Activated T-cell treated with anti-CD3 and anti-CD28 coated beads for 1 hour (primary cell): ENCODE measurements around the gene SBK3.
"Not testable (repeated sequence)": the region's sequence is repeated elsewhere in the genome, so short reads cannot be mapped to it uniquely, and the experiment has no call there.

ENCODE experiments used
- DNase-seq: peaks from one replicate; pipeline ENCODE4 v3.0.0-alpha.2; 2020; ENCODE audit warnings: low read depth

SBK3 gene, protein sequence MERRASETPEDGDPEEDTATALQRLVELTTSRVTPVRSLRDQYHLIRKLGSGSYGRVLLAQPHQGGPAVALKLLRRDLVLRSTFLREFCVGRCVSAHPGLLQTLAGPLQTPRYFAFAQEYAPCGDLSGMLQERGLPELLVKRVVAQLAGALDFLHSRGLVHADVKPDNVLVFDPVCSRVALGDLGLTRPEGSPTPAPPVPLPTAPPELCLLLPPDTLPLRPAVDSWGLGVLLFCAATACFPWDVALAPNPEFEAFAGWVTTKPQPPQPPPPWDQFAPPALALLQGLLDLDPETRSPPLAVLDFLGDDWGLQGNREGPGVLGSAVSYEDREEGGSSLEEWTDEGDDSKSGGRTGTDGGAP

GRCh38 chr19:55545443-55545842 is at the start of gene SBK3:
SBK3 (minus strand) TSS chr19:55545543; CDS start chr19:55545543, 0 bp downstream.
- no peak for DNase-seq

GRCh38 chr19:55593096-55593772 is 47.9 kb upstream of the SBK3 start:
- no peak for DNase-seq

- no peak for DNase-seq
These were observed 47.2 kb upstream of the SBK3 start for GRCh38 chr19:55592391-55593090.

DNA sequence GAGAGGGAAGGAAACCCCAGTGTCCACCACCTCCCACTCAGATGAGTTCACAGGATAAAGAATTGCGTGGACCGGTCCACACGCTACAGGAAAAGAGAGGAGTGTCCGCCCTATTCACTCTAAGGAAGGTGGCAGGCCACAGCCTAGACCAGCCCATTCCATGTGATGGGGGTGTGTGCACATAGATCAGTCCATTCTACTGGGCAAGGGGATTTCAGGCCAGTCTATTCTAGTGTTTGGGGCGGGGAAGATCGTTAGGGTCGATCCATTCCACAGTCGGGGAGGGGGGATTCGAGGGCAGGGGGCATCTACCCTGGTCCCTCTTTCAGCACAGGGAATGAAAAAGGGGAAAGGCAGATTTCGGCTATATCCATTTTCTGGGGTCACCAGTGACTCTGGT is 46.2 kb upstream of the SBK3 start:
- no peak for DNase-seq

DNA sequence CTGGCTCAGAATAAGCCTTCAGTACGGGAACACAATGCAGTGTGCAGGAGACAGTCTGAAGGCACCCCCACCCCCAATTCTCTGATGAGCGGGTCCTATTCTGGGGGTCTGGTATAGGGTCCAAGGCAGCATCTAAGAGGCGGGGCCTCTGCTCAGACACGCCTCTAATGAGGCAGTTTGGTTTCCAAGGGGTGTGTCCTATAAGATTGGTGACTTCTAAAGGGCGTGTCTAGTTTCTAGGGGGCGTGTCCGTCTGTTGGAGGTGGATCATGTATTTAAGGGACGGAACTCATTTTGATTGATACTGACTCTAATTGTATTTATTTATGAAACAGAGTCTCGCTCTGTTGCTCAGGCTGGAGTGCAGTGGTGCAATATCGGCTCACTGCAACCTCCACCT is 45.3 kb upstream of the SBK3 start:
- no peak for DNase-seq

- DNase-seq = no peak
These were observed 44.8 kb upstream of the SBK3 start for GRCh38 chr19:55590109-55590508.

DNA sequence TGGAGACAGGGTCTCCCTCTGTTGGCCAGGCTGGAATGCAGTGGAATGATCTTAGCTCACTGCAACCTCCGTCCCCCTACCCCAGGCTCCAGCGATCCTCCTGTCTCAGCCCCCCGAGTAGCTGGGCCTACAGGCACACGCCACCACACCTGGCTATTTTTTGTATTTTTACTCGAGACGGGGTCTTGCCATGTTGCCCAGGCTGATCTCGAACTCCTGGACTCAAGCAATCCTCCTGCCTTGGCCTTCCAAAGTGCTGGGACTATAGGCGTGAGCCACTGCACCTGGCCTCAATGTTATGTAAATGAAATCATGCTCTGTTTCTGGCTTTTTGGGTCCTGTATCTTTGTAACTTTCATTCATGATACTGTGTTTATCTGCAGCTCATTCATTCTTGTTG is 43.4 kb upstream of the SBK3 start:
- DNase-seq = no peak

DNA sequence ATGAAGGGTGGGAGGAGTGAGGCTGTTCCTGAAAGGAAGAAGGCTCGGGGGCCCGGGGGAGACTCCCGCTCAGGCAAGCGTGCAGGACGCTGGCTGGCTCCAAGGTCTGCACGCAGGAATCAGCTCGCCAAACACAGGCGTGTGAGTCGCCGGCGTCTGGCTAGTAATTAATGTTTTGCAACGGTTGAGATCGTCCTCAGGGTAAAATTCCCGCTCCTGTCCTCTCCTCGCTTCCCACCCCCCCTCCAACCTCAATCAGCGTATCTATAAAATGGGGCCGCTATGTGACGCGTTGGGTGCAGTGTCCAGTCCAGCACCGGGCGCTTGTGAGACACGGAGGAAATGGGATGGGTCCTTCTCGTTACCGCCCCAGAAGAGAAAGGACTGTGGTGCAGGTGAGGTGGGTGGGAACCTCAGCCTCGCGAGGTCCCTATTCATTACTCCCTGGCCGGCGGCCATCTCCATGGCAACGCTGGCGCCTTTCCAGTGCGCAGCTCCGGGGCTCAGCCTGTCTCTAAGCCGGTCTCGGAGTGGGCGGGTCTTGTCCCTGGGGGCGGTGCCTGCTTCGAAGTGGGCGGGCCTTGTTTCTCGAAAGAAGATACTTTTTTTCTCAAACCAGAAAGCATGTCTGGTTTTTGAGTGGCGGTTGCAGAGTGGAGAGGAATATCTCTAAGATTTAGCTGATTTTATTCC is 41.8 kb upstream of the SBK3 start:
- DNase-seq = peak; percentile 85

DNA sequence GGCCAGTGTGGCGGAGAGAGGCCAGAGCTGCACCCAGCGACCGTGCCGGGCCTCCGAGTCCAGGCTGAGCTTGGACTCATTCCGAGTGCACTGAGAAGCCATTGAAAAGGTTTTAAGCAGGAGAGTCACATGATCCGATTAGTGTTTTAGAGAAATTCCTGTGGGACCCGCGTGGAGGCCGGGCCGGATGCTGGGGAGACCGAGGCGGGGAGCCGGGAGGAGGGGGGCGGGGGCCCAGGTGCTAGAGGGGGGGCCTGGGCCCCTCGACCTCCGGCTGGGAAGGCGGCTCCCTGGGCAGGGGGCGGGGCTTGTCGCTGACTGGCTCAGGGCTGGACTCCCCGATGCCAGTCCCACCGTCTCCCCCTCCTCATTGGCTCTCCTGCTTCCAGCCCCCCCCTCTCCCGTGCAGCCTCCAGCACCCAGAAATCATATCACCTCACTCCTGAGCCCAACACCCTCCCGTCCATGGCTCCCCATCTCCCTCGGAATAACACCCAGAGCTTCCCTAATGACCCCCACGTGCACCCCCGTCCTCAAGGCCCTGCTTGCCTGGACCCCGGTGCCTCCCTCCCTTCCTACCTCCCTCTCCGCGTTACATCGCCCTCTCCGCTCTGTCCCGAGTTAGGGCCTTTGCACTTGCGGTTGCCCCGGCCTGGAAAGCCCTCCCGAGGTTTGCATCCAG is 40.5 kb upstream of the SBK3 start:
- no peak for DNase-seq

GRCh38 chr19:55584871-55585270 is 39.5 kb upstream of the SBK3 start:
- no peak for DNase-seq

DNA sequence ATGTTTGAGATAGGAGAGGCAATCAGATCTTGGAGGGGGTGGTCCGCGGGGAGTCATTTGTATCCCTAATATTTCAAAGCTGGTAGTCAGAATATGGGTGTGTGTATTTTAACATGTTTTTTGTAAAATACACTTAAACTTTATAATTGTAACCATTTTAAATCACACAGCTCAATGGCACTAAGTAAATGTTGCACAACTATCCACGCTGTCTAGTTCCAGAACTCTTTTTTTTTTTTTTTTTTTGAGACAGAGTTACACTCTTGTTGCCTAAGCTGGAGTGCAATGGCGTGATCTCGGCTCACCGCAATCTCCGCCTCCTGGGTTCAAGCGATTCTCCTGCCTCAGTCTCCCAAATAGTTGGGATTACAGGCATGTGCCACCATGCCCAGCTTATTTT is 38.6 kb upstream of the SBK3 start:
- DNase-seq = not testable (repeated sequence)

- DNase-seq = not testable (repeated sequence)
These were observed 36.9 kb upstream of the SBK3 start for GRCh38 chr19:55582284-55582683.

DNA sequence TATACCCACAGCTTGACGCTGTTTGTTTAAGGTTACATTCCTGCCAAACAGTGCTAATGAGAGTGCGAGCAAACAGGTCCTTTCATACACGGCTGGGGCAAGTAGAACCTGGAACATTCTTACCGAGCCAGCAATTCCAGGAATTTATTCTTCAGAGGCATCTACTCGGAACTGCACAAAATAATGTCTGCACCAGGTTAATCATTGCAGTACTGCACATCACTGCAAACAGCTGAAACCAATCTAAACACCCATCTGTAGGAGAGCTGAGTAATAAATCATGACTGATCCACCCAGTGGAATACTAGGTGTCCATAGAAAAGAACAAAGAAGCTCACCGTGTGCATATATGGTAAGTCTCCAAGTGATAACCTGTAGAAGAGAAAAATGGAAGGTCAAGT is 36.5 kb upstream of the SBK3 start:
- no peak for DNase-seq

- no peak for DNase-seq
These were observed 35.9 kb upstream of the SBK3 start for GRCh38 chr19:55581145-55581822.

- peak; percentile 54 for DNase-seq
These were observed 35.3 kb upstream of the SBK3 start, which contains the start of gene ZNF579 for GRCh38 chr19:55580628-55581144. ZNF579 (minus strand) TSS chr19:55580848; CDS start chr19:55579639, 1,209 bp downstream.

GRCh38 chr19:55579766-55580621 is 34.7 kb upstream of the SBK3 start:
- no peak for DNase-seq

GRCh38 chr19:55578761-55579747 is 33.7 kb upstream of the SBK3 start:
- no peak for DNase-seq

DNA sequence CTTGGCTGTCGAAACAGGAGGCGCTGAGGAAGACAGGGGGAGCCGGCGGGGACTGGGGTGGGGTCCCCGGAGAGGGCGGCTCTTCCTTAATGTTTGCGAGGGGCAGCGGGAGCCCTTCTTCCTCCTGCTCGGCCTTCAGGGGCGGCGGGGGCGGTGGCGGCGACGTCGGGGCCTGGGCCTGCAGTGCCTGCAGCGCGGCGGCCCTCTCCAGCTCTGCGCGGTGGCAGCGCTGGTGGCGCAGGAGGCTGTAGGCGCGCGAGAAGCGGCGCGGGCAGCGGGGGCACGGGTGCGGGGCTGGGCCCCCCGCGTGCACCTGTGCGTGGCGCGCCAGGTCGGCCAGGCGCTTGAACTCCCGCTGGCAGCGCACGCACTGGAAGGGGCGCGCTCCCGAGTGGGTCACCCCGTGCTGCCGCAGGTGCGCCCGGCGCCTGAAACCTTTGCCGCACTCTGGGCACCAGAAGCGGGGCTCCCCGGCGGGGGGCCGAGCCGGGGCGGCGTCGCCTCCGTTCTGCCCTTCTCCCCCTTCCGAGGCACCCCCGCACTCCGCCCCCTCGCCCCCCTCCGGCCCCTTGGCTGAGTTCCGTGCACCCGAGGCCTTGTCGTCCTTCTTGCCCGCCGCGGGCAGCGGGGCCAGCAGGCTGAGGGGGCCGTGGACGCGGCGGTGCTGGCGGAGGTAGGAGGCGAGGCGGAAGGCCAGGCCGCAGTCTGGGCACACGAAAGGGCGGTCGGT is 32.9 kb upstream of the SBK3 start:
- no peak for DNase-seq
